PC-9 (cell line): ENCODE results near the gene BAD. TPM values are rescaled to one million over a fixed set of nuclear protein-coding genes. Genes with fewer than 3 reads are reported as not detected.
A peak's percentile ranks its signal among the peaks of the same experiment; 100 is the strongest.

Experiments
- BruUV-seq: library from RNA; stranded (reverse); fragments of 400-500 nt; replicated peaks from 2 replicates; lab custom pipeline; 2021; lab: Mats Ljungman, UMichigan
- CTCF ChIA-PET: fragments of 300-600 bp; sonication (Branson Sonifier 250); formaldehyde crosslinking; loops from one replicate; lab custom pipeline; 2022; ENCODE audit warnings: antibody characterized with exemption; lab: Charles Lee
- POLR2A ChIA-PET: fragments of 300-600 bp; sonication (Branson Sonifier 250); formaldehyde crosslinking; loops from one replicate; lab custom pipeline; 2022; ENCODE audit warnings: antibody characterized with exemption; ENCODE audit not compliant: unreplicated experiment; lab: Charles Lee
- DNase-seq, 2 experiments: peaks; one replicate each; pipeline versions ENCODE4 v3.0.0 to v3.0.0-alpha.2; 2015 to 2022; ENCODE audit warnings: mixed read lengths in 1 of 2
- H2AFZ ChIP-seq: fragments of 200-600 bp; sonication (generic); 2 replicates; pipeline ENCODE4 v1.8.1; 2017; ENCODE audit warnings: antibody characterized with exemption
- H3F3A ChIP-seq: fragments of 200-600 bp; sonication (generic); 2 replicates; pipeline ENCODE4 v1.8.1; 2017; ENCODE audit warnings: antibody characterized with exemption, mild to moderate bottlenecking, low read depth; ENCODE audit not compliant: insufficient read depth
- H3K27ac ChIP-seq: fragments of 200-600 bp; sonication (generic); 2 replicates; pipeline ENCODE4 v1.6.1; 2016; ENCODE audit warnings: mixed run types
- H3K27me3 ChIP-seq: fragments of 200-600 bp; sonication (generic); 2 replicates; pipeline ENCODE4 v1.6.1; 2016; ENCODE audit warnings: low read depth, mixed run types; ENCODE audit not compliant: insufficient read depth
- H3K36me3 ChIP-seq: fragments of 200-600 bp; sonication (generic); 2 replicates; pipeline ENCODE4 v1.6.1; 2016; ENCODE audit warnings: low read depth, mixed run types
- H3K4me1 ChIP-seq: fragments of 200-600 bp; sonication (generic); replicated peaks from 2 replicates; pipeline ENCODE4 v1.6.1; 2016; ENCODE audit warnings: mixed run types; ENCODE audit not compliant: insufficient read depth
- H3K4me2 ChIP-seq: fragments of 200-600 bp; sonication (generic); 2 replicates; pipeline ENCODE4 v1.6.1; 2017; ENCODE audit warnings: mixed run types
- H3K4me3 ChIP-seq: fragments of 200-600 bp; sonication (generic); 2 replicates; pipeline ENCODE4 v1.6.1; 2016; ENCODE audit warnings: mixed run types
- H3K79me2 ChIP-seq: fragments of 200-600 bp; sonication (generic); 2 replicates; pipeline ENCODE4 v1.6.1; 2017; ENCODE audit warnings: low read depth, mixed run types
- H3K9me2 ChIP-seq: fragments of 200-600 bp; sonication (generic); 2 replicates; pipeline ENCODE4 v1.8.1; 2017; ENCODE audit warnings: mild to moderate bottlenecking; ENCODE audit not compliant: insufficient read depth
- H3K9me3 ChIP-seq: fragments of 200-600 bp; sonication (generic); 2 replicates; pipeline ENCODE4 v1.8.1; 2016; ENCODE audit warnings: low read depth; ENCODE audit not compliant: insufficient read depth
- H4K20me1 ChIP-seq: fragments of 200-600 bp; sonication (generic); 2 replicates; pipeline ENCODE4 v1.8.1; 2017; ENCODE audit not compliant: insufficient read depth
- CTCF ChIP-seq: fragments of 200-600 bp; sonication (generic); conservative IDR thresholded peaks from 2 replicates; pipeline ENCODE4 v1.6.1; 2017; ENCODE audit warnings: mixed run types, antibody characterized with exemption, mild to moderate bottlenecking, moderate library complexity
- EZH2 ChIP-seq: fragments of 200-600 bp; sonication (generic); IDR thresholded peaks from 2 replicates; pipeline ENCODE4 v1.8.0; 2017; ENCODE audit warnings: antibody characterized with exemption, low read depth
- intact Hi-C: fragments of 100-400 bp; cut with micrococcal nuclease; formaldehyde crosslinking; loops from one replicate; pipeline ENCODE4 v1.10.0; 2022; ENCODE audit not compliant: unreplicated experiment
- total RNA-seq: library from RNA; stranded (reverse); gene quantifications from 2 replicates; pipeline ENCODE4 v1.2.3, GENCODE V29; 2021

BAD gene
- total RNA-seq, 1 experiment from 2014 or later: 94.3 TPM

GRCh38 chr11:64323373-64323772 is 38.9 kb upstream of the BAD start:
- Histone ChIP-seq H3K4me2 (no peak overlapping the region), H3K27me3 (no peaks in the 10 kb centered on the region), H3K79me2 (peaks cover 22% of the 10 kb centered on the region), H3K9me3 (no peaks in the 10 kb centered on the region), H3K9me2 (no peaks in the 10 kb centered on the region), H3F3A (peaks cover 37% of the 10 kb centered on the region; the same call in 1 of the 2 replicates), H3K27ac (no peak overlapping the region), H3K36me3 (peaks cover 7% of the 10 kb centered on the region; the same call in 1 of the 2 replicates), H2AFZ (no peak overlapping the region), H3K4me1 (peaks cover 34% of the 10 kb centered on the region), H3K4me3 (no peak overlapping the region), H4K20me1 (no peaks in the 10 kb centered on the region)
- no peak for TF ChIP-seq EZH2
- no peak for TF ChIP-seq CTCF
- ChIA-PET CTCF (no interaction called here), POLR2A (interaction anchor here (0.6 kb wide), 1 partner anchor 77 kb away, joined by 3 read pairs; no protein-coding TSS in a partner anchor)
- no peak for DNase-seq
- no TSS peak for BruUV-seq
- intact Hi-C loops: no loop called here

- peak in 1 of 2 experiments; percentile 21 for DNase-seq
- Histone ChIP-seq H2AFZ (no peak overlapping the region), H3K27me3 (no peaks in the 10 kb centered on the region), H3K9me2 (no peaks in the 10 kb centered on the region), H3K79me2 (peaks cover 24% of the 10 kb centered on the region), H3K27ac (no peak overlapping the region), H3K36me3 (peaks cover 7% of the 10 kb centered on the region; the same call in 1 of the 2 replicates), H3K4me2 (no peak overlapping the region), H3K4me3 (no peak overlapping the region), H3K9me3 (no peaks in the 10 kb centered on the region), H4K20me1 (no peaks in the 10 kb centered on the region), H3K4me1 (peaks cover 34% of the 10 kb centered on the region), H3F3A (peaks cover 37% of the 10 kb centered on the region; the same call in 1 of the 2 replicates)
- intact Hi-C loops: no loop called here
- TF ChIP-seq CTCF: no peak
- TF ChIP-seq EZH2: no peak
- CTCF ChIA-PET: no interaction called here
- POLR2A ChIA-PET: interaction anchor here (0.6 kb wide), 1 partner anchor 77 kb away, joined by 3 read pairs; no protein-coding TSS in a partner anchor
- BruUV-seq: no TSS peak
These were observed 38.4 kb upstream of the BAD start for GRCh38 chr11:64322925-64323260.

- POLR2A ChIA-PET: interaction anchor here (0.6 to 0.7 kb wide), 3 partner anchors 10 to 1101 kb away, joined by 5 to 10 read pairs (median 8); partner anchors contain the start of gene NEAT1
- Histone ChIP-seq H4K20me1 (peaks cover 2% of the 10 kb centered on the region; the same call in 1 of the 2 replicates), H3K9me2 (no peaks in the 10 kb centered on the region), H3K36me3 (peaks cover 7% of the 10 kb centered on the region; the same call in 1 of the 2 replicates), H2AFZ (no peak overlapping the region), H3K9me3 (no peaks in the 10 kb centered on the region), H3K4me2 (peak overlapping the region; percentile 23; the same call in 1 of the 2 replicates), H3K4me3 (no peak overlapping the region), H3K79me2 (peaks cover 30% of the 10 kb centered on the region), H3K27me3 (no peaks in the 10 kb centered on the region), H3K4me1 (peaks cover 34% of the 10 kb centered on the region), H3F3A (peaks cover 42% of the 10 kb centered on the region), H3K27ac (peak overlapping the region; percentile 46)
- TF ChIP-seq CTCF (no peak), EZH2 (no peak)
- no TSS peak for BruUV-seq
- peak; percentile 89 to 91 for DNase-seq
- intact Hi-C loops: loop anchor here (1.0 kb wide), 1 partner anchor 11 kb away; no protein-coding TSS in a partner anchor
- CTCF ChIA-PET: interaction anchor here (0.7 to 1.3 kb wide), 3 partner anchors 10 to 33 kb away, joined by 4 to 13 read pairs (median 7); no protein-coding TSS in a partner anchor
These were observed 37.1 kb upstream of the BAD start for GRCh38 chr11:64321533-64321932.
